ENCODE results near the gene HCST.
"Not testable (repeated sequence)": the region's sequence is repeated elsewhere in the genome, so short reads cannot be mapped to it uniquely, and the experiment has no call there.

Gene HCST

GRCh38 chr19:35888398-35888797, 13.9 kb upstream of the HCST start:
- Histone ChIP-seq H3K36me3 (ENCODE audit: insufficient read depth) (no peaks in the 10 kb centered on the region), H3K27ac (no peak overlapping the region), H2AFZ (ENCODE audit: low read depth) (no peak overlapping the region), H3K4me2 (no peak overlapping the region), H3K4me1 (ENCODE audit: low read depth, poor library complexity, severe bottlenecking) (no peaks in the 10 kb centered on the region), H3K79me2 (ENCODE audit: insufficient read depth, low read depth) (no peaks in the 10 kb centered on the region), H4K20me1 (ENCODE audit: insufficient read depth) (no peaks in the 10 kb centered on the region), H3K4me3 (IDR thresholded peaks at IDR 0.05; ENCODE audit: insufficient read depth, low read depth, low read length) (no peak overlapping the region), H3K9ac (no peak overlapping the region), H3K27me3 (ENCODE audit: insufficient read depth, low read depth) (no peaks in the 10 kb centered on the region)
- TF ChIP-seq, protein P1, sequence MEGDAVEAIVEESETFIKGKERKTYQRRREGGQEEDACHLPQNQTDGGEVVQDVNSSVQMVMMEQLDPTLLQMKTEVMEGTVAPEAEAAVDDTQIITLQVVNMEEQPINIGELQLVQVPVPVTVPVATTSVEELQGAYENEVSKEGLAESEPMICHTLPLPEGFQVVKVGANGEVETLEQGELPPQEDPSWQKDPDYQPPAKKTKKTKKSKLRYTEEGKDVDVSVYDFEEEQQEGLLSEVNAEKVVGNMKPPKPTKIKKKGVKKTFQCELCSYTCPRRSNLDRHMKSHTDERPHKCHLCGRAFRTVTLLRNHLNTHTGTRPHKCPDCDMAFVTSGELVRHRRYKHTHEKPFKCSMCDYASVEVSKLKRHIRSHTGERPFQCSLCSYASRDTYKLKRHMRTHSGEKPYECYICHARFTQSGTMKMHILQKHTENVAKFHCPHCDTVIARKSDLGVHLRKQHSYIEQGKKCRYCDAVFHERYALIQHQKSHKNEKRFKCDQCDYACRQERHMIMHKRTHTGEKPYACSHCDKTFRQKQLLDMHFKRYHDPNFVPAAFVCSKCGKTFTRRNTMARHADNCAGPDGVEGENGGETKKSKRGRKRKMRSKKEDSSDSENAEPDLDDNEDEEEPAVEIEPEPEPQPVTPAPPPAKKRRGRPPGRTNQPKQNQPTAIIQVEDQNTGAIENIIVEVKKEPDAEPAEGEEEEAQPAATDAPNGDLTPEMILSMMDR (conservative IDR thresholded peaks at IDR 0.05; ENCODE audit: low read depth, low read length), result no peak

- Histone ChIP-seq H3K27ac (no peak overlapping the region), H4K20me1 (ENCODE audit: insufficient read depth) (no peaks in the 10 kb centered on the region), H3K9ac (no peak overlapping the region), H3K4me1 (ENCODE audit: low read depth, poor library complexity, severe bottlenecking) (no peaks in the 10 kb centered on the region), H3K79me2 (ENCODE audit: insufficient read depth, low read depth) (no peaks in the 10 kb centered on the region), H2AFZ (ENCODE audit: low read depth) (no peak overlapping the region), H3K4me2 (no peak overlapping the region), H3K36me3 (ENCODE audit: insufficient read depth) (no peaks in the 10 kb centered on the region), H3K27me3 (ENCODE audit: insufficient read depth, low read depth) (no peaks in the 10 kb centered on the region), H3K4me3 (IDR thresholded peaks at IDR 0.05; ENCODE audit: insufficient read depth, low read depth, low read length) (no peak overlapping the region)
- TF ChIP-seq, protein P1 (conservative IDR thresholded peaks at IDR 0.05; ENCODE audit: low read depth, low read length), result no peak
These were observed 12.8 kb upstream of the HCST start for GRCh38 chr19:35889370-35890112.

DNA sequence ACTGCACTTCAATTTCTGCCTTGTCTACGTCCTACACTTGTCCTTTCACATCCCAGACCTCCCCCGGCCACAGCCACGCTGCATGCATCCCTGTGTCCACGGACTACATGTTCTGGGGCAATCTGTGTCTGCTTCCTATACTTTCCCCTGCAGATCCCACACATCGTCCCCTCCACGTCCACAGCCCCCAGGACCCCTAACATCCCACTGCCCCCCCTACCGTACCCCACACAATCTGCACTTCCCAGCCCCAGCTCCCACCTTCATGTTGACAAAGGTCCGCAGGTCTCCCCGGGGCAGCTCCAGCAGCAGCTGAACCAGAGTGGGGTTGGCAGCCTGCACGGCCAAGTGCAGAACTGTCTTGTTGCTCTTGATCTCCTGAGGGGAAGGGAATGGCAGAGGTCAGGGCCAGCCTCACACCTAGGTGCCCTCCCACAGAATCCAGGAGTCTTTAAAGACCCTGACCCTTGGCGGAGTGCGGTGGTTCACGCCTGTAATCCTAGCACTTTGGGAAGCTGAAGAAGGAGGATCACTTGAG, 12.1 kb upstream of the HCST start:
- Histone ChIP-seq H3K79me2 (ENCODE audit: insufficient read depth, low read depth) (no peaks in the 10 kb centered on the region), H3K9ac (no peak overlapping the region), H3K27ac (no peak overlapping the region), H3K4me3 (IDR thresholded peaks at IDR 0.05; ENCODE audit: insufficient read depth, low read depth, low read length) (no peak overlapping the region), H3K27me3 (ENCODE audit: insufficient read depth, low read depth) (no peaks in the 10 kb centered on the region), H2AFZ (ENCODE audit: low read depth) (no peak overlapping the region), H3K4me2 (no peak overlapping the region), H4K20me1 (ENCODE audit: insufficient read depth) (no peaks in the 10 kb centered on the region), H3K36me3 (ENCODE audit: insufficient read depth) (no peaks in the 10 kb centered on the region), H3K4me1 (ENCODE audit: low read depth, poor library complexity, severe bottlenecking) (no peaks in the 10 kb centered on the region)
- TF ChIP-seq, protein P1 (conservative IDR thresholded peaks at IDR 0.05; ENCODE audit: low read depth, low read length), result no peak

- not testable (repeated sequence) for H3K4me3 ChIP-seq (IDR thresholded peaks at IDR 0.05; ENCODE audit: insufficient read depth, low read depth, low read length); H3K4me1 ChIP-seq (ENCODE audit: low read depth, poor library complexity, severe bottlenecking); H3K4me2 ChIP-seq; H3K79me2 ChIP-seq (ENCODE audit: insufficient read depth, low read depth); H4K20me1 ChIP-seq (ENCODE audit: insufficient read depth); H3K27ac ChIP-seq; H2AFZ ChIP-seq (ENCODE audit: low read depth); H3K36me3 ChIP-seq (ENCODE audit: insufficient read depth); H3K27me3 ChIP-seq (ENCODE audit: insufficient read depth, low read depth); H3K9ac ChIP-seq
These were observed 10.5 kb upstream of the HCST start for GRCh38 chr19:35891819-35892218.

DNA sequence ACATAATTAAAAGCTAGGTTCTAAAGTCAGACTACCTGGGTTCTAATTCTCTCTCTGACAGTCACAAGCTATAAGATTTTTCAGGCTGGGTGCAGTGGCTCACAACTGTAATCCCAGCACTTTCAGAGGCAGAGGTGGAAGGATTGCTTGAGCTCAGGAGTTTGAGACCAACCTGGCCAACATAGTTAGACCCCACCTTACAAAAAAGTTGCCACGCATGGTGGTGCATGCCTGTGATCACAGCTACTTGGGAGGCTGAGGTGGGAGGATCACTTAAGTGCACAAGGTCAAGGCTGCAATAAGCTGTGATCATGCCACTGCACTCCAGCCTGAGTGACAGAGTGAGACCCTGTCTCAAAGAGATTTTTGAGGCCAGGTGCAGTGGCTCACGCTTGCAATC, 8.0 kb upstream of the HCST start:
- H4K20me1 ChIP-seq (ENCODE audit: insufficient read depth), result no peaks in the 10 kb centered on the region
- no peaks in the 10 kb centered on the region for H3K4me1 ChIP-seq (ENCODE audit: low read depth, poor library complexity, severe bottlenecking)
- no peak overlapping the region for H3K27ac ChIP-seq
- no peaks in the 10 kb centered on the region for H3K27me3 ChIP-seq (ENCODE audit: insufficient read depth, low read depth)
- H3K36me3 ChIP-seq (ENCODE audit: insufficient read depth), result no peaks in the 10 kb centered on the region
- H3K79me2 ChIP-seq (ENCODE audit: insufficient read depth, low read depth), result 0 out of 2 replicates have a peak, but pooled peaks cover 9% of the 10 kb centered on the region
- H3K4me3 ChIP-seq (IDR thresholded peaks at IDR 0.05; ENCODE audit: insufficient read depth, low read depth, low read length), result no peak overlapping the region
- TF ChIP-seq, protein P1 (conservative IDR thresholded peaks at IDR 0.05; ENCODE audit: low read depth, low read length), result no peak
- H3K9ac ChIP-seq, result no peak overlapping the region
- H3K4me2 ChIP-seq, result no peak overlapping the region
- H2AFZ ChIP-seq (ENCODE audit: low read depth), result no peak overlapping the region

Measured in KMS-11 (cell line).